ENCODE results near the gene FAT1.
A peak's percentile ranks its signal among the peaks of the same experiment; 100 is the strongest.

The FAT1 gene

GRCh38 chr4:186723292-186724057, at the start of gene FAT1:
Gene FAT1, minus strand, starts transcription at chr4:186723856. Its CDS starts 14,029 bp downstream, at chr4:186709827.
- no peaks in the 10 kb centered on the region for H3K9me3 ChIP-seq (ENCODE audit: control insufficient read depth, low read length)
- H3K36me3 ChIP-seq (ENCODE audit: control insufficient read depth, insufficient read depth, low read length): no peaks in the 10 kb centered on the region
- H3K4me2 ChIP-seq (ENCODE audit: low read length): peak within 1 kb of the TSS; percentile 84
- TF ChIP-seq, protein P1, sequence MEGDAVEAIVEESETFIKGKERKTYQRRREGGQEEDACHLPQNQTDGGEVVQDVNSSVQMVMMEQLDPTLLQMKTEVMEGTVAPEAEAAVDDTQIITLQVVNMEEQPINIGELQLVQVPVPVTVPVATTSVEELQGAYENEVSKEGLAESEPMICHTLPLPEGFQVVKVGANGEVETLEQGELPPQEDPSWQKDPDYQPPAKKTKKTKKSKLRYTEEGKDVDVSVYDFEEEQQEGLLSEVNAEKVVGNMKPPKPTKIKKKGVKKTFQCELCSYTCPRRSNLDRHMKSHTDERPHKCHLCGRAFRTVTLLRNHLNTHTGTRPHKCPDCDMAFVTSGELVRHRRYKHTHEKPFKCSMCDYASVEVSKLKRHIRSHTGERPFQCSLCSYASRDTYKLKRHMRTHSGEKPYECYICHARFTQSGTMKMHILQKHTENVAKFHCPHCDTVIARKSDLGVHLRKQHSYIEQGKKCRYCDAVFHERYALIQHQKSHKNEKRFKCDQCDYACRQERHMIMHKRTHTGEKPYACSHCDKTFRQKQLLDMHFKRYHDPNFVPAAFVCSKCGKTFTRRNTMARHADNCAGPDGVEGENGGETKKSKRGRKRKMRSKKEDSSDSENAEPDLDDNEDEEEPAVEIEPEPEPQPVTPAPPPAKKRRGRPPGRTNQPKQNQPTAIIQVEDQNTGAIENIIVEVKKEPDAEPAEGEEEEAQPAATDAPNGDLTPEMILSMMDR (IDR thresholded peaks at IDR 0.05): no peak
- no peak within 1 kb of the TSS for H3K27ac ChIP-seq
- H3K4me1 ChIP-seq: no peaks in the 10 kb centered on the region
- peak within 1 kb of the TSS; percentile 74 for H3K4me3 ChIP-seq (ENCODE audit: low read depth, low read length)
- no peaks in the 10 kb centered on the region for H3K27me3 ChIP-seq (ENCODE audit: control insufficient read depth, insufficient read depth, low read length)
- no peaks in the 10 kb centered on the region for H3K79me2 ChIP-seq
- H2AFZ ChIP-seq: peak within 1 kb of the TSS; percentile 56
- H3K9ac ChIP-seq: no peak within 1 kb of the TSS

GRCh38 chr4:186772936-186773487, 49.4 kb upstream of the FAT1 start:
- no peaks in the 10 kb centered on the region for H3K27me3 ChIP-seq (ENCODE audit: control insufficient read depth, insufficient read depth, low read length)
- no peaks in the 10 kb centered on the region for H3K36me3 ChIP-seq (ENCODE audit: control insufficient read depth, insufficient read depth, low read length)
- no peak overlapping the region for H2AFZ ChIP-seq
- no peak overlapping the region for H3K27ac ChIP-seq
- H3K79me2 ChIP-seq: no peaks in the 10 kb centered on the region
- no peak overlapping the region for H3K9ac ChIP-seq
- H3K4me2 ChIP-seq (ENCODE audit: low read length): no peak overlapping the region
- TF ChIP-seq, protein P1 (IDR thresholded peaks at IDR 0.05): no peak
- H3K4me3 ChIP-seq (ENCODE audit: low read depth, low read length): no peak overlapping the region
- no peaks in the 10 kb centered on the region for H3K9me3 ChIP-seq (ENCODE audit: control insufficient read depth, low read length)
- no peaks in the 10 kb centered on the region for H3K4me1 ChIP-seq

GRCh38 chr4:186771624-186772023, 48.0 kb upstream of the FAT1 start:
- H3K9ac ChIP-seq: no peak overlapping the region
- H3K27ac ChIP-seq: no peak overlapping the region
- H3K4me2 ChIP-seq (ENCODE audit: low read length): no peak overlapping the region
- no peaks in the 10 kb centered on the region for H3K4me1 ChIP-seq
- TF ChIP-seq, protein P1 (IDR thresholded peaks at IDR 0.05): no peak
- H3K4me3 ChIP-seq (ENCODE audit: low read depth, low read length): no peak overlapping the region
- no peaks in the 10 kb centered on the region for H3K36me3 ChIP-seq (ENCODE audit: control insufficient read depth, insufficient read depth, low read length)
- no peaks in the 10 kb centered on the region for H3K9me3 ChIP-seq (ENCODE audit: control insufficient read depth, low read length)
- no peaks in the 10 kb centered on the region for H3K79me2 ChIP-seq
- no peak overlapping the region for H2AFZ ChIP-seq
- no peaks in the 10 kb centered on the region for H3K27me3 ChIP-seq (ENCODE audit: control insufficient read depth, insufficient read depth, low read length)

DNA sequence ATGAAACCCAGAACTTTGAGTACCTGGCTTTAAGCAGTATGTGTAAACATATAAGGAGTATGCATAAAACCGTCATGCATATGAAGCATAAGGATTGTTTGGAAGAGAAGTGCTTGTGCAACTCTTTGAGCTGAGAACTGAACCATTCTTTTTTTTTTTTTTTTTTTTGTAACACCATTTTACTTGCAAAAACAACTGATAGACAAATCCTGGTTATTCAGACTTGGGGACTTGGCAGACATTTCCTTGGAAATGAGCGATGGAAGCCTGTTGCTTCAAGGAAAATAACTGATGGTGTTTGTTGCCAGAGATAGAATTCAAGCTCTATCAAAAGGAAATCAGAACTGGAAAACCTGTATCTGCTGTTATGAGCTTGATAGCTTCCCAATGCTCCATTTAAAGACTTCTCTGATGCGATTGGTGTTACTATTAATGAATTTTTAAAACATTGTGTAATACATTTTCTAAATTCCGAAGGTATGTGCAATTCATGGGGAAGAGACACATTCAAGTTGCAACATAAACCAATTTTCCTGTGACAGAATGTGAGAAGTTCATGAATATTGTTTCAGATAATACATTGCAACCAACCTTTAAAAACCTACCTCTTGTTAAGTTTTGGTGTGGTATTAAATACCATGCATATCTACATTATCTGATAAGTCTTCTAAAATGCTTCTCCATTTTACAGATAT, 47.0 kb upstream of the FAT1 start:
- Histone ChIP-seq H3K27me3 (ENCODE audit: control insufficient read depth, insufficient read depth, low read length) (no peaks in the 10 kb centered on the region), H3K4me2 (ENCODE audit: low read length) (no peak overlapping the region), H2AFZ (no peak overlapping the region), H3K27ac (no peak overlapping the region), H3K36me3 (ENCODE audit: control insufficient read depth, insufficient read depth, low read length) (no peaks in the 10 kb centered on the region), H3K9ac (no peak overlapping the region), H3K9me3 (ENCODE audit: control insufficient read depth, low read length) (no peaks in the 10 kb centered on the region), H3K4me3 (ENCODE audit: low read depth, low read length) (no peak overlapping the region), H3K4me1 (no peaks in the 10 kb centered on the region), H3K79me2 (no peaks in the 10 kb centered on the region)
- TF ChIP-seq, protein P1 (IDR thresholded peaks at IDR 0.05): no peak

Data from parathyroid adenoma (tissue), 2 donors.